Measurements from ENCODE around the gene KRTAP12-2.

The KRTAP12-2 gene

DNA sequence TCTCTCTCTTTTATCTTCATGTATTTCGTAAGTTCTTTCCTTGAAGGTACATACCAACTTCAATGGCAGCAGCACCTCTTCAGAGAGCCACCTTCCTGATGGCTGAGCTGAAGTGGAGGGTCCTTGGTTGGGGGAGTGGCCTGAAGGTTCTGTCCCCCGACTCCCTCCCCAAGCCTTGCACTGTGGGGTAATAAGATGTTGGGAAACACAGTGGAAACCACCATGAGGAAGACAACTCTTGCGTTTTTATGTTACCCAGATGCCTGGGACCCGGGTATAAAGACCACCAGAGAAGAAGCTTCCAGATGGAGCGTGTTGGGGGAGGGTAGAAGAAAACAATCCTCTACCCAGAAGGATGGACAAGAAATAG, 8.2 kb downstream of the KRTAP12-2 start:
- TF ChIP-seq, protein P1, sequence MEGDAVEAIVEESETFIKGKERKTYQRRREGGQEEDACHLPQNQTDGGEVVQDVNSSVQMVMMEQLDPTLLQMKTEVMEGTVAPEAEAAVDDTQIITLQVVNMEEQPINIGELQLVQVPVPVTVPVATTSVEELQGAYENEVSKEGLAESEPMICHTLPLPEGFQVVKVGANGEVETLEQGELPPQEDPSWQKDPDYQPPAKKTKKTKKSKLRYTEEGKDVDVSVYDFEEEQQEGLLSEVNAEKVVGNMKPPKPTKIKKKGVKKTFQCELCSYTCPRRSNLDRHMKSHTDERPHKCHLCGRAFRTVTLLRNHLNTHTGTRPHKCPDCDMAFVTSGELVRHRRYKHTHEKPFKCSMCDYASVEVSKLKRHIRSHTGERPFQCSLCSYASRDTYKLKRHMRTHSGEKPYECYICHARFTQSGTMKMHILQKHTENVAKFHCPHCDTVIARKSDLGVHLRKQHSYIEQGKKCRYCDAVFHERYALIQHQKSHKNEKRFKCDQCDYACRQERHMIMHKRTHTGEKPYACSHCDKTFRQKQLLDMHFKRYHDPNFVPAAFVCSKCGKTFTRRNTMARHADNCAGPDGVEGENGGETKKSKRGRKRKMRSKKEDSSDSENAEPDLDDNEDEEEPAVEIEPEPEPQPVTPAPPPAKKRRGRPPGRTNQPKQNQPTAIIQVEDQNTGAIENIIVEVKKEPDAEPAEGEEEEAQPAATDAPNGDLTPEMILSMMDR (conservative IDR thresholded peaks at IDR 0.05; ENCODE audit: low read depth, low read length) = no peak
- no peak for DNase-seq (ENCODE audit: low read depth)
- H3K4me3 ChIP-seq (ENCODE audit: low read length) = no peak overlapping the region

DNA sequence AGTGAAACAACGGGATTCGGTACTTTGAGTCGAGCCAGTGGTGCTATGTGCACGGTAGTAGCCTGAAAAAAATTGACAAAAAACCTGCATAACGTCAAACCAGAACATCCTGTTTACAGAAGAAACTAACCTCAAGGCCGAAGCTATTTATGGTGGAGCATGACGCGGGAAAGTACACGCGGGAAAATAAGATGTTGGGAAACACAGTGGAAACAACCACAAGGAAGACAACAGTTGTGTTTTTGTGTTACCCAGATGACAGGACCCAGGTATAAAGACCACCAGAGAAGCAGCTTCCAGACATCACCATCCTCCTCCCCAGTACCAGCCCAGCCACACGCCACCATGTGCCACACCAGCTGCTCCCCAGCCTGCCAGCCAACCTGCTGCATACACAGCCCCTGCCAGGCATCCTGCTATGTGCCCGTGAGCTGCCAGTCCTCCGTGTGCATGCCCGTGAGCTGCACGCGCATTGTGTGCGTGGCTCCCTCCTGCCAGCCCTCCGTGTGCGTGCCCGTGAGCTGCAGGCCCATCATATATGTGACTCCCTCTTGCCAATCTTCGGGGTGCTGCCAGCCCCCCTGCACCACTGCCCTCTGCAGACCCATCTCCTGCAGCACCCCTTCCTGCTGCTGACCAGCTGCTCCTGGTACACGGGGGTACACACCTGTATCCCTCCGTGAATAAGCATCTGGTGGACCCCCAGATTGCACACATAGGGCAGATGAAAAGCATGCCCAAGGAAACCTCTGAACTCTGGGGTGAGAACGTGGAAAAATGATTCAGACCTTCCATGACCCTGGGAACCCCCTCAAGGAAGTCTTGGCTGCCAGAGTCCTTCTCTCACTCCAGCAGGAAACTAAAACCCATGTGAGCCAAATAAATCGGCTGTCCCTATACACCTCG, 8.8 kb downstream of the KRTAP12-2 start, which contains the start of gene KRTAP12-3:
TSS of gene KRTAP12-3 (plus strand) at position 298 of the 906 bp plus-strand sequence. CDS start at position 346, 48 bp downstream.
- DNase-seq (ENCODE audit: low read depth) = no peak
- H3K4me3 ChIP-seq (ENCODE audit: low read length) = no peak within 1 kb of the TSS
- TF ChIP-seq, protein P1 (conservative IDR thresholded peaks at IDR 0.05; ENCODE audit: low read depth, low read length) = no peak

DNA sequence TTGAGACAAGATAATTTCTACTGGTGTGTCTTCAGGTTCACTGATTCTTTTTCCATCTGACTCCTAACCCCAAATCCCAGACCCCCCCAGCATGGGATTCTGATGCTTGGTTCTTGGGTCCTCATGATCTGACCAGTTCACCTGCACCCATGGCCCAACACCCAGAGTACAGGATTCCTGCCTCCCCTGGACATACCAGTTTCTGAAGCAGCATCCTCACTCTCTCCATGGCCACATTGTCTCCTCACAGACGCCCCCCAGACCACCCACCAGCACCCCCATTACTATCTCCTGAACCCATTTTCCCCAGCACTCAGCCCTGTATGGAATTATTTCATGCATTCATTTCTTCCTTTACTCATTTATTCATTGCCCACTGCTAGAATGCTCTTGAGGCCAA, 9.9 kb downstream of the KRTAP12-2 start:
- H3K4me3 ChIP-seq (ENCODE audit: low read length) = no peak overlapping the region
- TF ChIP-seq, protein P1 (conservative IDR thresholded peaks at IDR 0.05; ENCODE audit: low read depth, low read length) = no peak
- no peak for DNase-seq (ENCODE audit: low read depth)

DNA sequence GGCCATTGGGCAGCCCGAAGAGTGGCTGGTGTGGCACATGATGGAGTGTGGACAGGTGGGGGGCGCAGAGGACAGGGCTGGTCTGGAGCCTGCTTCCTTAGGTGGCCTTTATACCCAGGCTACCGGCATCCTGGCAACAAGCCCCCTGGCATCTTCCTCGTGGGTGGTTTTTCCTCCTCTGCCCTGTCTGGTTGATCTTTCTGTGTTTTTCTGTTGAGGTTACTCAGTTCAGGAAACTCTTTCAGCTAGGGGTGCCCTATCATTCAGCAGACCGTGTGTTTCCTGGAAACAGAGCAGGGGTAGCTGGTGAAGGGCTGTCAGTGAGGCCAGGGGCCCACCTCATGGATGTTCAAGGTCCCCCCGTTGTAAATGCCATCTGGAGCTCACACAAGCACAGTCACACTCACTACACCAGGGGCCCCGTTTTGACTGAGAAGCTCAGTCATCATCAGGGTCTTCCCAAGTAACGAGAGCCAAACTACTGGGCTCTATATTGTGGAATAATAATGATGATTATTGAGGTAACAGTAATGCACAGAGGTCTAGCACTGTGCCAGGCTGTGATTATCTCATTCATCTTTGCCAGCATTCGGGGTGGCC, 12.1 kb downstream of the KRTAP12-2 start, which contains the start of gene KRTAP12-4:
TSS of gene KRTAP12-4 (minus strand) at position 84 of the 600 bp plus-strand sequence. CDS start at position 39, 45 bp downstream.
- no peak for DNase-seq (ENCODE audit: low read depth)
- no peak within 1 kb of the TSS for H3K4me3 ChIP-seq (ENCODE audit: low read length)
- TF ChIP-seq, protein P1 (conservative IDR thresholded peaks at IDR 0.05; ENCODE audit: low read depth, low read length) = no peak

DNA sequence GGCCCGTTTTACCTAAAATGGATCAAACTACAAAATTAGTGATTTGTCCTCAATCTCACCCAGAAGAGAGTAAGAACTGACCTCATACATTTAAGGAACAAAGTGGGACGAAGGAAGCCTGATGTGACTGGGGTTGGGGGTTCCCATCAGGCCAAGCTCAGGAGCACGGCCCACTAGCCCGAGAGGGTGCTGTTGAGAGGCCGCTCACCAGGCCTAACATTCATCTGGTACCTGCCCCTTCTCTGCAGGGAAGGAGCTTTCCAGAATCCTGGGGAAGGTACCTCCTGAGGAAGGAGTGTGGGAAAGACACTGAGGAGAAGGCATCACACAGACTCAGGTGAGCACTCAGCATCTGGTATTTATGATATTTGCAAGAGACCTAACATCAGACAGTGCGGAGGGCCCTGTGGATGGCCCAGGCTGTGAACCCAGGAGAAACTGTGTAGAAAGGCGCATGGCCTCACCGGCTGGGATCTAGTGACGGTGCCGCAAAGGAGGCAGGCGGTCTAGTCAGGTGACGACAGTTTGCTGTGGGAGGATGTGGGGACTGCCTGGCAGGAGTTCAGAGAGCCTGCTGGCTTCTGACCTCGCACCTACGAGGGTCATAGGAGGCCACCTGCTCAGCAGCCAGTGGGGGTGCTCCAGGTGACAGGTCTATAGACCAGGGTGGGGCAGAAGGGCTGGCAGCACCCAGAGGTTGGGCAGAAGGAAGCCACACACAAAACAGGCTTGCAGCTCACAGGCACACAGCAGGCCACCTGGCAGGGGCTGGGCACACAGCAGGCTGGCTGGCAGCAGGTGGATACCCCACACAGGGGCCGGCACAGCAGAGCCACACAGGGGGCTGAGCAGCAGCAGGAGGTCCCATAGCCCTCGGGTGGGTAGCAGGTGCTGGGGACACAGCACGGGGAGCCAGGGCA, 12.8 kb downstream of the KRTAP12-2 start:
- TF ChIP-seq, protein P1 (conservative IDR thresholded peaks at IDR 0.05; ENCODE audit: low read depth, low read length) = no peak
- no peak for DNase-seq (ENCODE audit: low read depth)

DNA sequence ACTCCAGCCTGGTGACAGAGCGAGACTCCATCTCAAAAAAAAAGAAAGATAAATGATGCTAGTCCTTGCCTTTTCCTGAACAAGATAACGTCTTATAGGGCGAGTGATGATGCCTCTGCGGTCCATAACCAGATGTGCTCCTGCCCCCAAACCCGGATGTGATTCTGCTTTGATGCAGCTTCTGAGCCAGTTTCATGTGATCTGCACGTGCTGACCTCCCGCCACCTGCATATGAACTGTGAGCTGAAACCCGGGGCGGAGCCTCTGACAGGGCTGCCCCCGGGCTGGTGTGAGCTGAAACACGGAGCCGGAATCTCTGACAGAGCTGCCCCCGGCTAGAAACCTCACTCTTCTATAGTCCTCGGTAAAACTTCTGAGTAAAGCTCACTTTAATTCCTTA, 13.6 kb downstream of the KRTAP12-2 start:
- H3K4me3 ChIP-seq (ENCODE audit: low read length) = no peak overlapping the region
- no peak for DNase-seq (ENCODE audit: low read depth)
- TF ChIP-seq, protein P1 (conservative IDR thresholded peaks at IDR 0.05; ENCODE audit: low read depth, low read length) = no peak

More for the DNA sequence above, 12.8 kb downstream of the KRTAP12-2 start:
- H3K4me3 ChIP-seq (ENCODE audit: low read length) = no peak overlapping the region
